ENCODE measurements around the gene SEC22C.

The SEC22C gene

DNA sequence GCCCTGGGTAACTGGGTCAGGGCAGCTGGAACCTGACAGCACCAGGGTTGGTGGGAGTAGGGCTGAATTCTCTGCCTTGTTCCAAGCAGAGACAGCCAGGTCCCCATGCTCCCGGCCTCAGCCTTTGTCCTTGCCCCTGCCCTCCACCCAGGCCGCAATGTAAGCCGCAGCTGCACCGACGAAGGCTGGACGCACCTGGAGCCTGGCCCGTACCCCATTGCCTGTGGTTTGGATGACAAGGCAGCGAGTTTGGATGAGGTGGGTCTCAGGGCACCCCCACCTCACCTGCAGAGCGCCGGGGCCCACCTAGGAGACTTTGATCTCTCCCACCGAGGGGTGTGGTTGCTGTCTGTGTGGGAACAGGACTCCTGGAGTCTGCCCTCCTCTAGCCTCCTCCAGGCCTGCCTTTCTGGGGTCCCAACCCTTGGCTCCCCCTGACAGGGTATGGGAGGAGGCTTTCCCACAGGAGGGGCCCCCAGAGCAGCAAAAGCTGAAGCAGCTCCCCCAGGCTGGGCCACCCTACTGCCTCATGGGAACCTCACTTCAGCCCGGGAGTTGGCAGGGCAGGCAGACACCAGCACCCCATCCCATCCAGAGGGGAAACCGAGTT, 55.9 kb downstream of the SEC22C start:
- Histone ChIP-seq H2BK5ac (ENCODE audit: low read depth, low read length, poor library complexity, severe bottlenecking) (no peak overlapping the region), H3K79me1 (replicated peaks; ENCODE audit: low read length, poor library complexity, severe bottlenecking) (no peaks in the 10 kb centered on the region), H3K27me3 (ENCODE audit: control insufficient read depth in 1 of 2, insufficient read depth in 1 of 2, low read length in 2 of 2) (peaks cover 3 to 28% of the 10 kb centered on the region in 2 experiments), H3K9me3 (ENCODE audit: control insufficient read depth, low read length) (no peaks in the 10 kb centered on the region), H3K14ac (ENCODE audit: low read length in 2 of 2) (no peak overlapping the region), H3K4me2 (ENCODE audit: low read length, poor library complexity, severe bottlenecking) (no peak overlapping the region), H3K4me3 (ENCODE audit: insufficient read depth in 1 of 2, low read depth in 1 of 2, low read length in 2 of 2) (no peak overlapping the region), H2BK120ac (ENCODE audit: low read depth, low read length) (no peak overlapping the region), H2AFZ (ENCODE audit: low read depth, low read length) (no peak overlapping the region), H3K27ac (ENCODE audit: low read length, poor library complexity, severe bottlenecking) (no peak overlapping the region), H3K4ac (ENCODE audit: low read depth in 1 of 2, low read length in 2 of 2) (no peak overlapping the region), H3K4me1 (ENCODE audit: control insufficient read depth, insufficient read depth, low read depth, low read length) (peaks cover 11% of the 10 kb centered on the region), H2BK12ac (ENCODE audit: low read length in 2 of 2) (no peak overlapping the region), H3K18ac (ENCODE audit: low read depth in 1 of 2, low read length in 2 of 2) (no peak overlapping the region), H3K23ac (ENCODE audit: low read length in 2 of 2) (peak overlapping the region in 1 of 2 experiments; percentile 37), H3K9ac (ENCODE audit: low read length) (no peak overlapping the region), H3K36me3 (ENCODE audit: control insufficient read depth in 1 of 2, insufficient read depth in 2 of 2, low read depth in 1 of 2, low read length in 2 of 2) (no peaks in the 10 kb centered on the region), H4K8ac (ENCODE audit: low read length) (no peak overlapping the region), H2AK5ac (ENCODE audit: low read length, severe bottlenecking) (no peak overlapping the region), H2BK15ac (ENCODE audit: low read depth, poor library complexity, severe bottlenecking) (no peak overlapping the region), H4K91ac (ENCODE audit: low read length) (no peak overlapping the region)
- DNase-seq: no peak
- WGBS: 87% methylated on average over 10 of the region's 13 CpGs

DNA sequence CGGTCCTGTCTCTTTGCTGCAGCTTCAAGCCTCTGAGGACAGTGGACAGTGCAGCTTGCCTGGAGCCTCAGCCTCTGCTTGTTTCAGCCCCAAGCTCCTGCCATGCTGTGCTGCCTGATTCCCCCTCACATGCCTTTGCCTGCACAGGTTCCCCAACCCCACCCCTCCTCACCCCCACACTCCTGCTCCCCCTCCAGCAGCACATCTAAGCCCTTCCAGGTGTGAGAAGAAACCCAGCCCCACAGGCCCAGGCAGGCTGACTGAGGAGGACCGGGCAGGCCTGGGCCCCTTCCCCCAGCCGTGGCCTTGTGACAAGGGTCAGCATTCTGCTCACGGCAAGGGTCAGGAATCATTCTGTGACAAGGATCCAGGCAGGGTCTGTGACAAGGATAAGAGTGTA, 56.6 kb downstream of the SEC22C start:
- H2AK5ac ChIP-seq (ENCODE audit: low read length, severe bottlenecking): no peak overlapping the region
- no peak overlapping the region for H2BK120ac ChIP-seq (ENCODE audit: low read depth, low read length)
- WGBS: 61% methylated on average over 4 of the region's 4 CpGs
- H3K4me3 ChIP-seq (ENCODE audit: insufficient read depth in 1 of 2, low read depth in 1 of 2, low read length in 2 of 2): no peak overlapping the region
- H3K27me3 ChIP-seq (ENCODE audit: control insufficient read depth in 1 of 2, insufficient read depth in 1 of 2, low read length in 2 of 2): peaks cover 5 to 23% of the 10 kb centered on the region in 2 experiments
- no peak overlapping the region for H3K23ac ChIP-seq (ENCODE audit: low read length in 2 of 2)
- no peaks in the 10 kb centered on the region for H3K36me3 ChIP-seq (ENCODE audit: control insufficient read depth in 1 of 2, insufficient read depth in 2 of 2, low read depth in 1 of 2, low read length in 2 of 2)
- no peak overlapping the region for H3K14ac ChIP-seq (ENCODE audit: low read length in 2 of 2)
- H3K9ac ChIP-seq (ENCODE audit: low read length): no peak overlapping the region
- H3K9me3 ChIP-seq (ENCODE audit: control insufficient read depth, low read length): no peaks in the 10 kb centered on the region
- H3K4ac ChIP-seq (ENCODE audit: low read depth in 1 of 2, low read length in 2 of 2): no peak overlapping the region
- H3K27ac ChIP-seq (ENCODE audit: low read length, poor library complexity, severe bottlenecking): no peak overlapping the region
- H3K4me1 ChIP-seq (ENCODE audit: control insufficient read depth, insufficient read depth, low read depth, low read length): peaks cover 11% of the 10 kb centered on the region
- H3K18ac ChIP-seq (ENCODE audit: low read depth in 1 of 2, low read length in 2 of 2): no peak overlapping the region
- no peak overlapping the region for H4K8ac ChIP-seq (ENCODE audit: low read length)
- H2BK5ac ChIP-seq (ENCODE audit: low read depth, low read length, poor library complexity, severe bottlenecking): no peak overlapping the region
- H2BK12ac ChIP-seq (ENCODE audit: low read length in 2 of 2): no peak overlapping the region
- H2BK15ac ChIP-seq (ENCODE audit: low read depth, poor library complexity, severe bottlenecking): no peak overlapping the region
- H3K4me2 ChIP-seq (ENCODE audit: low read length, poor library complexity, severe bottlenecking): no peak overlapping the region
- H3K79me1 ChIP-seq (replicated peaks; ENCODE audit: low read length, poor library complexity, severe bottlenecking): no peaks in the 10 kb centered on the region
- no peak for DNase-seq
- H2AFZ ChIP-seq (ENCODE audit: low read depth, low read length): no peak overlapping the region
- H4K91ac ChIP-seq (ENCODE audit: low read length): no peak overlapping the region

DNA sequence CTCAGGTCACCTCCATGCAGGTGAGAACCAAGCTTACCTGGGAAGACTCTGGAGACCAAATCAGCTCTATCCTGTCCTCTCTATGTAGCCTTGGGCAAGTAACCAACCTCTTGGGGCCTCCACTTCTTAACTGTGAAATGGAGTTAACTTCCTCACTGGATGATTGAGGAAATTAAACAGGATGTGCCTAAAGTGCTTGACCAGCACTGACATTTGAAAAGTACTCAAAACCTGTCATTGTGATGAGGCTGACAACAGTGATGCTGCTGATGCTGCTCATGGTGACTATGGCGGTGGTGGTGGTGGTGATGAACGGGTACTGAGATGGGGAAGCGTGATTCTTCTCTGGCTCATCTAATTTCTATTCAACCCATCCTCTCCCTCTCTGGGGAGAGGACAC, 57.0 kb downstream of the SEC22C start:
- no peaks in the 10 kb centered on the region for H3K79me1 ChIP-seq (replicated peaks; ENCODE audit: low read length, poor library complexity, severe bottlenecking)
- H3K23ac ChIP-seq (ENCODE audit: low read length in 2 of 2): no peak overlapping the region
- H3K36me3 ChIP-seq (ENCODE audit: control insufficient read depth in 1 of 2, insufficient read depth in 2 of 2, low read depth in 1 of 2, low read length in 2 of 2): no peaks in the 10 kb centered on the region
- no peak overlapping the region for H2BK120ac ChIP-seq (ENCODE audit: low read depth, low read length)
- peaks cover 5 to 20% of the 10 kb centered on the region in 2 experiments for H3K27me3 ChIP-seq (ENCODE audit: control insufficient read depth in 1 of 2, insufficient read depth in 1 of 2, low read length in 2 of 2)
- H3K9ac ChIP-seq (ENCODE audit: low read length): no peak overlapping the region
- no peak overlapping the region for H4K8ac ChIP-seq (ENCODE audit: low read length)
- no peak overlapping the region for H3K27ac ChIP-seq (ENCODE audit: low read length, poor library complexity, severe bottlenecking)
- peaks cover 11% of the 10 kb centered on the region for H3K4me1 ChIP-seq (ENCODE audit: control insufficient read depth, insufficient read depth, low read depth, low read length)
- H3K18ac ChIP-seq (ENCODE audit: low read depth in 1 of 2, low read length in 2 of 2): no peak overlapping the region
- no peaks in the 10 kb centered on the region for H3K9me3 ChIP-seq (ENCODE audit: control insufficient read depth, low read length)
- DNase-seq: no peak
- H2BK5ac ChIP-seq (ENCODE audit: low read depth, low read length, poor library complexity, severe bottlenecking): no peak overlapping the region
- no peak overlapping the region for H3K4ac ChIP-seq (ENCODE audit: low read depth in 1 of 2, low read length in 2 of 2)
- no peak overlapping the region for H2BK12ac ChIP-seq (ENCODE audit: low read length in 2 of 2)
- no peak overlapping the region for H3K14ac ChIP-seq (ENCODE audit: low read length in 2 of 2)
- no peak overlapping the region for H2AFZ ChIP-seq (ENCODE audit: low read depth, low read length)
- H3K4me3 ChIP-seq (ENCODE audit: insufficient read depth in 1 of 2, low read depth in 1 of 2, low read length in 2 of 2): no peak overlapping the region
- H4K91ac ChIP-seq (ENCODE audit: low read length): no peak overlapping the region
- no CpG with 5 or more reads among the region's 3 CpGs for WGBS
- no peak overlapping the region for H3K4me2 ChIP-seq (ENCODE audit: low read length, poor library complexity, severe bottlenecking)
- H2AK5ac ChIP-seq (ENCODE audit: low read length, severe bottlenecking): no peak overlapping the region
- no peak overlapping the region for H2BK15ac ChIP-seq (ENCODE audit: low read depth, poor library complexity, severe bottlenecking)

DNA sequence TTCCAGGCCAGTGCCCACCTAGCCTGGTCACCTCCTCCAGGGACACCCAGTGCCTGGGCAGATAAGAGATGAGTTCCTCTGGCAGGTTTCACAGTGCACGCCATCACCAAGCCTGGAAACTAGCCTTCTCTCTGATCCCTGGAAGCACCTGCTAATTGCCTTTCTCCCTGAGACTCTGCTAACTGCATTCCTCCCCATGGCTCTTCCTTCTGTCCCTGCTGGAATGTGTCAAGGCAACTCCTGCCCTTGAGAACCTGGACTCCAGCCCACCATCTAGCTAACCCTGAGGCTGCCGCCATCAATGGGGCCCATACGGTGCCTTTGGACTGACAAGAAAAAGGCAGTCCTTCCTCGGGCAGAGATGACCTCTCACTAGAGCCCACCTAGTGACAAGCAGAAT, 60.9 kb downstream of the SEC22C start:
- H3K4me3 ChIP-seq (ENCODE audit: insufficient read depth in 1 of 2, low read depth in 1 of 2, low read length in 2 of 2): no peak overlapping the region
- no peaks in the 10 kb centered on the region for H3K4me1 ChIP-seq (ENCODE audit: control insufficient read depth, insufficient read depth, low read depth, low read length)
- WGBS: 97% methylated on average over 4 of the region's 4 CpGs
- no peaks in the 10 kb centered on the region for H3K79me1 ChIP-seq (replicated peaks; ENCODE audit: low read length, poor library complexity, severe bottlenecking)
- H3K9ac ChIP-seq (ENCODE audit: low read length): no peak overlapping the region
- H2BK15ac ChIP-seq (ENCODE audit: low read depth, poor library complexity, severe bottlenecking): no peak overlapping the region
- H4K91ac ChIP-seq (ENCODE audit: low read length): peak overlapping the region; percentile 22
- H3K23ac ChIP-seq (ENCODE audit: low read length in 2 of 2): no peak overlapping the region
- H2BK120ac ChIP-seq (ENCODE audit: low read depth, low read length): no peak overlapping the region
- H4K8ac ChIP-seq (ENCODE audit: low read length): no peak overlapping the region
- no peak overlapping the region for H3K18ac ChIP-seq (ENCODE audit: low read depth in 1 of 2, low read length in 2 of 2)
- no peak overlapping the region for H3K14ac ChIP-seq (ENCODE audit: low read length in 2 of 2)
- H2AK5ac ChIP-seq (ENCODE audit: low read length, severe bottlenecking): no peak overlapping the region
- no peaks in the 10 kb centered on the region for H3K9me3 ChIP-seq (ENCODE audit: control insufficient read depth, low read length)
- no peak overlapping the region for H2AFZ ChIP-seq (ENCODE audit: low read depth, low read length)
- H3K27me3 ChIP-seq (ENCODE audit: control insufficient read depth in 1 of 2, insufficient read depth in 1 of 2, low read length in 2 of 2): peaks cover 5 to 9% of the 10 kb centered on the region in 2 experiments
- no peak for DNase-seq
- H3K4me2 ChIP-seq (ENCODE audit: low read length, poor library complexity, severe bottlenecking): no peak overlapping the region
- H3K36me3 ChIP-seq (ENCODE audit: control insufficient read depth in 1 of 2, insufficient read depth in 2 of 2, low read depth in 1 of 2, low read length in 2 of 2): no peaks in the 10 kb centered on the region
- no peak overlapping the region for H2BK5ac ChIP-seq (ENCODE audit: low read depth, low read length, poor library complexity, severe bottlenecking)
- no peak overlapping the region for H3K27ac ChIP-seq (ENCODE audit: low read length, poor library complexity, severe bottlenecking)
- no peak overlapping the region for H2BK12ac ChIP-seq (ENCODE audit: low read length in 2 of 2)
- no peak overlapping the region for H3K4ac ChIP-seq (ENCODE audit: low read depth in 1 of 2, low read length in 2 of 2)
